SW480 (cell line): ENCODE results near the gene C6.
"Not testable (repeated sequence)": the region's sequence is repeated elsewhere in the genome, so short reads cannot be mapped to it uniquely, and the experiment has no call there.

Experiments used
- DNase-seq: peaks from one replicate; pipeline ENCODE4 v3.0.0-alpha.2; 2016; ENCODE audit warnings: low spot score

The C6 gene

GRCh38 chr5:41213340-41213739, at the start of gene C6:
Gene C6, minus strand, starts transcription at chr5:41213532. Its CDS starts 10,302 bp downstream, at chr5:41203230.
- DNase-seq, result no peak

GRCh38 chr5:41256400-41256799, 43.1 kb upstream of the C6 start:
- no peak for DNase-seq

GRCh38 chr5:41253109-41253508, 39.8 kb upstream of the C6 start:
- no peak for DNase-seq

GRCh38 chr5:41252036-41252435, 38.7 kb upstream of the C6 start:
- DNase-seq, result no peak

- no peak for DNase-seq
Measured at GRCh38 chr5:41250351-41250987, 37.1 kb upstream of the C6 start.

GRCh38 chr5:41247135-41247534, 33.8 kb upstream of the C6 start:
- no peak for DNase-seq

GRCh38 chr5:41246376-41246775, 33.0 kb upstream of the C6 start:
- peak; percentile 17 for DNase-seq

GRCh38 chr5:41243558-41243957, 30.2 kb upstream of the C6 start:
- DNase-seq, result no peak

GRCh38 chr5:41240985-41241384, 27.7 kb upstream of the C6 start:
- DNase-seq, result no peak

GRCh38 chr5:41240390-41240789, 27.1 kb upstream of the C6 start:
- DNase-seq, result no peak

- DNase-seq, result no peak
Measured at GRCh38 chr5:41234475-41234874, 21.1 kb upstream of the C6 start.

- no peak for DNase-seq
Measured at GRCh38 chr5:41232797-41233196, 19.5 kb upstream of the C6 start.

GRCh38 chr5:41230276-41230675, 16.9 kb upstream of the C6 start:
- DNase-seq, result not testable (repeated sequence)

GRCh38 chr5:41223962-41224361, 10.6 kb upstream of the C6 start:
- no peak for DNase-seq

GRCh38 chr5:41219658-41220269, 6.4 kb upstream of the C6 start:
- DNase-seq, result no peak

GRCh38 chr5:41218929-41219657, 5.8 kb upstream of the C6 start:
- DNase-seq, result no peak

GRCh38 chr5:41214182-41214581, 850 bp upstream of the C6 start:
- no peak for DNase-seq

GRCh38 chr5:41212935-41213334, 397 bp downstream of the C6 start:
- DNase-seq, result no peak

GRCh38 chr5:41211417-41211816, 1.9 kb downstream of the C6 start:
- DNase-seq, result no peak

GRCh38 chr5:41205475-41205874, 7.9 kb downstream of the C6 start:
- not testable (repeated sequence) for DNase-seq

GRCh38 chr5:41203033-41203432, 10.3 kb downstream of the C6 start:
- no peak for DNase-seq

GRCh38 chr5:41201082-41201772, 12.1 kb downstream of the C6 start:
- DNase-seq, result no peak

- DNase-seq, result no peak
Measured at GRCh38 chr5:41200506-41200905, 12.8 kb downstream of the C6 start.
